K562 (cell line): ENCODE results near the gene GRB10.

Experiments used
- CHD1 ChIP-seq: fragments of 200-600 bp; sonication (generic); IDR thresholded peaks from one replicate; pipeline ENCODE4 v1.6.1; 2012; ENCODE audit warnings: mild to moderate bottlenecking, moderate library complexity, low read length, inconsistent platforms
- CTCF ChIP-seq, 3 experiments: IDR thresholded peaks in 2 of 3; conservative IDR thresholded peaks in 1 of 3; 2 replicates each; pipeline ENCODE4 v1.5.1; 2011 to 2012; ENCODE audit warnings: low read length in 3 of 3, mild to moderate bottlenecking in 3 of 3, control low read depth in 2 of 3, improper control_type of control experiment in 1 of 3, inconsistent platforms in 1 of 3, low read depth in 1 of 3, mixed read lengths in 1 of 3, moderate library complexity in 1 of 3; ENCODE audit not compliant: insufficient read depth in 2 of 3
- HDAC3 ChIP-seq: fragments of 450-650 bp; IDR thresholded peaks from 2 replicates; pipeline ENCODE4 v1.6.1; 2018; ENCODE audit warnings: borderline replicate concordance, mild to moderate bottlenecking, moderate library complexity; ENCODE audit not compliant: partially characterized antibody

GRCh38 chr7:50584386-50584785 lies 198.3 kb downstream of the GRB10 start:
- no peak for TF ChIP-seq HDAC3
- no peak for TF ChIP-seq CHD1
- TF ChIP-seq CTCF (IDR thresholded peaks at IDR 0.05 in 2 of 3, conservative IDR thresholded peaks at IDR 0.05 in 1 of 3; ENCODE audit: insufficient read depth in 2 of 3, low read depth in 1 of 3, low read length in 3 of 3) = no peak
